A549 (cell line): Measurements from ENCODE around the gene ZIM2. TPM values are rescaled to one million over a fixed set of nuclear protein-coding genes. Genes with fewer than 3 reads are reported as not detected.

Experiments
- ATAC-seq, 2 experiments: fragments of 200-7000 bp in 1 of 2; fragments of >200 bp in 1 of 2; cut with Nextera tagmentation in 1 of 2; cut with Tn5 transposase in 1 of 2; 3 replicates each; pipeline versions ENCODE4 v1.8.0 to v1.9.1; 2018 to 2020; ENCODE audit warnings: mild to moderate bottlenecking in 1 of 2, moderate library complexity in 1 of 2
- CTCF ChIA-PET: fragments of 300-600 bp; sonication (Branson Sonifier 250); formaldehyde crosslinking; extraction: SDS; loops from one replicate; lab custom pipeline; 2021; ENCODE audit warnings: antibody characterized with exemption, inconsistent platforms; lab: Yijun Ruan, JAX
- POLR2A ChIA-PET: fragments of 350-600 bp; formaldehyde crosslinking; extraction: SDS; loops from one replicate; lab custom pipeline; 2021; ENCODE audit warnings: antibody characterized with exemption, inconsistent platforms; lab: Yijun Ruan, JAX
- DNase-seq, 2 experiments: peaks; one replicate each; pipeline versions ENCODE4 v3.0.0 to v3.0.0-alpha.2; 2011 to 2016; ENCODE audit warnings: low read depth in 1 of 2, low spot score in 1 of 2
- FAIRE-seq: peaks from 2 replicates; lab custom pipeline; 2011; peaks lifted over from hg19 to GRCh38; lab: Jason Lieb, UNC
- H3K27ac ChIP-seq, 2 experiments: fragments of >200 bp; sonication (Bioruptor Twin); formaldehyde crosslinking; 3 replicates each; pipeline ENCODE4 v1.5.1; 2016 to 2017
- H3K4me1 ChIP-seq: fragments of >200 bp; sonication (Bioruptor Twin); formaldehyde crosslinking; 3 replicates; pipeline ENCODE4 v1.6.1; 2016
- H3K4me2 ChIP-seq: fragments of >200 bp; sonication (Bioruptor Twin); formaldehyde crosslinking; 3 replicates; pipeline ENCODE4 v1.6.1; 2016
- H3K4me3 ChIP-seq: fragments of >200 bp; sonication (Bioruptor Twin); formaldehyde crosslinking; 3 replicates; pipeline ENCODE4 v1.5.1; 2016
- H3K9me3 ChIP-seq: fragments of >200 bp; sonication (Bioruptor Twin); formaldehyde crosslinking; 3 replicates; pipeline ENCODE4 v1.6.1; 2016
- ATOH8 ChIP-seq: fragments of 250-450 bp; sonication (Bioruptor Pico); IDR thresholded peaks from 2 replicates; pipeline ENCODE4 v1.5.0; 2020; ENCODE audit warnings: low read depth, mild to moderate bottlenecking, moderate library complexity
- BCL3 ChIP-seq: fragments of >200 bp; sonication (Bioruptor Twin); formaldehyde crosslinking; IDR thresholded peaks from 3 replicates; pipeline ENCODE4 v1.6.1; 2016
- BHLHE40 ChIP-seq: IDR thresholded peaks from 2 replicates; pipeline ENCODE4 v1.6.1; 2012; ENCODE audit warnings: low read depth, low read length, inconsistent platforms
- CBX2 ChIP-seq: fragments of 200-600 bp; sonication (generic); IDR thresholded peaks from 2 replicates; pipeline ENCODE4 v1.6.1; 2016; ENCODE audit warnings: low read depth, mild to moderate bottlenecking, borderline replicate concordance
- CEBPB ChIP-seq, 2 experiments: fragments of >200 bp in 1 of 2; sonication (Bioruptor Twin) in 1 of 2; formaldehyde crosslinking in 1 of 2; IDR thresholded peaks; 2 replicates each; pipeline ENCODE4 v1.6.1; 2012 to 2016
- CHD4 ChIP-seq: fragments of 200-600 bp; sonication (generic); IDR thresholded peaks from 2 replicates; pipeline ENCODE4 v1.6.1; 2016; ENCODE audit warnings: antibody characterized with exemption, mild to moderate bottlenecking, borderline replicate concordance
- CTCF ChIP-seq: fragments of >200 bp; sonication (Bioruptor Twin); formaldehyde crosslinking; IDR thresholded peaks from 3 replicates; pipeline ENCODE4 v1.5.1; 2016
- EHF ChIP-seq: fragments of 250-450 bp; sonication (Bioruptor Pico); IDR thresholded peaks from 2 replicates; pipeline ENCODE4 v1.5.0; 2020; ENCODE audit warnings: mild to moderate bottlenecking
- FOSL2 ChIP-seq, 2 experiments: fragments of 450-650 bp in 1 of 2; fragments of >200 bp in 1 of 2; sonication (Bioruptor Twin) in 1 of 2; formaldehyde crosslinking; IDR thresholded peaks; 2 replicates each; pipeline versions ENCODE4 v1.5.0 to v1.6.1; 2016 to 2020; ENCODE audit warnings: mild to moderate bottlenecking in 1 of 2, moderate library complexity in 1 of 2
- HDAC2 ChIP-seq: fragments of 200-600 bp; sonication (generic); IDR thresholded peaks from 2 replicates; pipeline ENCODE4 v1.6.1; 2016
- HEYL ChIP-seq: fragments of 250-450 bp; sonication (Bioruptor Pico); IDR thresholded peaks from 2 replicates; pipeline ENCODE4 v1.8.0; 2021; ENCODE audit warnings: mild to moderate bottlenecking, moderate library complexity
- JUN ChIP-seq, 2 experiments: fragments of >200 bp; sonication (Bioruptor Twin); formaldehyde crosslinking; IDR thresholded peaks; 2 replicates in 1 of 2; 3 replicates in 1 of 2; pipeline ENCODE4 v1.6.1; 2016 to 2017
- JUNB ChIP-seq: fragments of >200 bp; sonication (Bioruptor Twin); formaldehyde crosslinking; IDR thresholded peaks from 2 replicates; pipeline ENCODE4 v1.6.1; 2016
- KDM5A ChIP-seq: fragments of 200-600 bp; sonication (generic); IDR thresholded peaks from 2 replicates; pipeline ENCODE4 v1.6.1; 2016; ENCODE audit warnings: antibody characterized with exemption, mild to moderate bottlenecking
- NFE2L2 ChIP-seq: fragments of 150-350 bp; conservative IDR thresholded peaks from 2 replicates; pipeline ENCODE4 v1.6.1; 2014; ENCODE audit warnings: low read length
- POLR2AphosphoS2 ChIP-seq: conservative IDR thresholded peaks from 2 replicates; pipeline ENCODE4 v1.6.1; 2012; ENCODE audit warnings: low read length, improper control_type of control experiment, inconsistent platforms
- RFX5 ChIP-seq: fragments of 450-650 bp; IDR thresholded peaks from 2 replicates; pipeline ENCODE4 v1.7.1; 2014; ENCODE audit warnings: antibody characterized with exemption, mild to moderate bottlenecking, moderate library complexity
- RNF2 ChIP-seq: fragments of 200-600 bp; sonication (generic); IDR thresholded peaks from 2 replicates; pipeline ENCODE4 v1.6.1; 2016; ENCODE audit warnings: low read depth, mild to moderate bottlenecking, antibody characterized with exemption, moderate library complexity, borderline replicate concordance
- SMC3 ChIP-seq: fragments of >200 bp; sonication (Bioruptor Twin); formaldehyde crosslinking; IDR thresholded peaks from 3 replicates; pipeline ENCODE4 v1.6.1; 2018; ENCODE audit warnings: inconsistent platforms
- SREBF2 ChIP-seq: fragments of 450-650 bp; IDR thresholded peaks from 2 replicates; pipeline ENCODE4 v1.6.1; 2014; ENCODE audit warnings: mild to moderate bottlenecking, moderate library complexity
- TP53 ChIP-seq: fragments of 250-450 bp; sonication (Bioruptor Pico); IDR thresholded peaks from 2 replicates; pipeline ENCODE4 v1.5.0; 2021; ENCODE audit warnings: mild to moderate bottlenecking, moderate library complexity
- ZFP36 ChIP-seq: fragments of 450-650 bp; IDR thresholded peaks from 2 replicates; pipeline ENCODE4 v1.6.1; 2014; ENCODE audit warnings: borderline replicate concordance; ENCODE audit not compliant: partially characterized antibody
- WGBS: methylation state at CpG from one replicate; pipeline ENCODE4 v1.1.6; 2017; ENCODE audit errors: missing lambda C conversion rate; 5-methylcytosine and 5-hydroxymethylcytosine counted together
- polyA plus RNA-seq, 4 experiments: library from polyadenylated mRNA; depleted of rRNA in 3 of 4; stranded (reverse); fragments of >200 nt; fragmentation: RNase III in 1 of 4; extraction: RNeasy Plus Mini Kit Qiagen cat#74134 plus additional on column Dnase treatment in 1 of 4; gene quantifications; 2 replicates in 3 of 4; 3 replicates in 1 of 4; pipeline ENCODE4 v1.2.3, GENCODE V29; 2011 to 2017
- TF ChIP-seq, protein P1 (sequence below): fragments of >200 bp; sonication (Bioruptor Twin); formaldehyde crosslinking; IDR thresholded peaks from 2 replicates; pipeline ENCODE4 v1.6.1; 2016
- TF ChIP-seq, protein P2 (sequence below): fragments of 150-350 bp; IDR thresholded peaks from 2 replicates; pipeline ENCODE4 v1.6.1; 2014; ENCODE audit warnings: low read depth, mild to moderate bottlenecking, low read length

ZIM2 gene
- polyA plus RNA-seq, 2 of the 4 experiments (the other 2 are of a cell fraction): not detected

DNA sequence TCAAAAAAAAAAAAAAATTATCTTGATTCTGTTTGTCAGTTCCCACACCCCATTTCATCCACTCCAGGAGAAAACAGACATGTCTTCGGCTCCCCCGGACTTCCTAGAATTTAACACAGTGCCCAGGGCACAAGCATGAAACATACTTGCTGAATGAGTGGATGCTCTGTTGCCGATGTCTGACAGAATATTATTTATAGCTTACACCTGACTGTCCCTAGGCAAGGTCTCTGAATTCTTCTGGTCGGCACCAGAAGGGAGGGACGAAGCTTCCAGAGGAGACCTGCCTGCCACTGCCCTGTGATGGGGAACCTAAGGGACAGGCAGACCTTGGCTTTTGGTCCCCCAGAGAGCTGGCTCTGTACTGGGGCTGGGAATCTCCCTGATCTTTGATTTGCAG lies 43.9 kb upstream of the ZIM2 start (continued):
- TF ChIP-seq BCL3 (no peak), BHLHE40 (no peak), POLR2AphosphoS2 (no peak), JUNB (no peak), JUN (IDR thresholded peaks at IDR 0.05) (no peak), HDAC2 (no peak), CTCF (no peak), ZFP36 (no peak), EHF (CRISPR knock-in tag) (no peak), ATOH8 (no peak)
- TF ChIP-seq, protein P1, sequence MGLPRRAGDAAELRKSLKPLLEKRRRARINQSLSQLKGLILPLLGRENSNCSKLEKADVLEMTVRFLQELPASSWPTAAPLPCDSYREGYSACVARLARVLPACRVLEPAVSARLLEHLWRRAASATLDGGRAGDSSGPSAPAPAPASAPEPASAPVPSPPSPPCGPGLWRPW: no peak

DNA sequence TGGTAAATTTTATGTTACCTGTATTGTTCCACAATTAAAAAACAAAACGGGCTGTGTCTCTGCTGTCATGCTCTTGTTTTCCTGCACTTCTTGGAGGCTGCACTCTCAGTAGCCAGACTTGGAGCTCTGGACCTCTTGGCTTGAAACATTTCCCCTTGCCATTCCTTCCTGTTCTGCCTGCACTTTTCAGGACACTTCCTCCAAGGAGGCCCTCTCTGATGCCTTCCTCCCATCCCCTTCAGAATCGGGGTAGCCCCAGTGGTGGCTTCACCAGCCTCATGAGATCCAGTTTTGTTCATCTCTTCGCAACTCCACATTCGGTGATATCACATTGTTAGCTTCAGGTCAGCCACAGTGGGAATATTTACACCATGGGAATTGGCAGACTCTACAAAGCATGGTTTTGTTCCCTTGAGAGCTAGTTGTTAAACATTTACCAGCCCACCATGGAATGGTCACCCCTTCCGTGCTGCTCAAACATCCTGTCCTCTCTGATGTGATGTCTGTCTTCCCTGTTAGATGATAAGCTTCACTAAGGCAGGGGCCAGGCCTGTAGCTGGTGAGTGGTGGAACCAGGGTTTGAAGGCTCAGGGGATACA lies 40.2 kb upstream of the ZIM2 start:
- CTCF ChIA-PET: no interaction called here
- Histone ChIP-seq H3K4me1 (no peaks in the 10 kb centered on the region), H3K27ac (no peak overlapping the region), H3K4me2 (no peak overlapping the region), H3K4me3 (no peak overlapping the region), H3K9me3 (peaks cover 73% of the 10 kb centered on the region)
- DNase-seq (no peak), ATAC-seq (no peak), FAIRE-seq (no peak)
- TF ChIP-seq SMC3 (no peak), RFX5 (no peak), FOSL2 (IDR thresholded peaks at IDR 0.05) (no peak), FOSL2 (CRISPR knock-in tag; IDR thresholded peaks at IDR 0.05) (no peak), POLR2AphosphoS2 (no peak), TP53 (CRISPR knock-in tag) (no peak), CHD4 (no peak), HEYL (no peak), KDM5A (no peak), CEBPB (IDR thresholded peaks at IDR 0.05) (no peak), CBX2 (no peak), HDAC2 (no peak), SREBF2 (no peak), RNF2 (no peak), NFE2L2 (no peak)
- TF ChIP-seq, protein P2, sequence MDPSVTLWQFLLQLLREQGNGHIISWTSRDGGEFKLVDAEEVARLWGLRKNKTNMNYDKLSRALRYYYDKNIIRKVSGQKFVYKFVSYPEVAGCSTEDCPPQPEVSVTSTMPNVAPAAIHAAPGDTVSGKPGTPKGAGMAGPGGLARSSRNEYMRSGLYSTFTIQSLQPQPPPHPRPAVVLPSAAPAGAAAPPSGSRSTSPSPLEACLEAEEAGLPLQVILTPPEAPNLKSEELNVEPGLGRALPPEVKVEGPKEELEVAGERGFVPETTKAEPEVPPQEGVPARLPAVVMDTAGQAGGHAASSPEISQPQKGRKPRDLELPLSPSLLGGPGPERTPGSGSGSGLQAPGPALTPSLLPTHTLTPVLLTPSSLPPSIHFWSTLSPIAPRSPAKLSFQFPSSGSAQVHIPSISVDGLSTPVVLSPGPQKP: no peak
- WGBS: 12% methylated on average over 5 of the region's 5 CpGs
- POLR2A ChIA-PET: no interaction called here
